GM21367 (cell line): ENCODE measurements around the gene DPH7.
"Not testable (repeated sequence)": the region's sequence is repeated elsewhere in the genome, so short reads cannot be mapped to it uniquely, and the experiment has no call there.

Source experiments
- ATAC-seq: cut with Tn5 transposase; IDR thresholded peaks from one replicate; pipeline ENCODE4 v1.9.1; 2021; ENCODE audit not compliant: unreplicated experiment

Gene DPH7

DNA sequence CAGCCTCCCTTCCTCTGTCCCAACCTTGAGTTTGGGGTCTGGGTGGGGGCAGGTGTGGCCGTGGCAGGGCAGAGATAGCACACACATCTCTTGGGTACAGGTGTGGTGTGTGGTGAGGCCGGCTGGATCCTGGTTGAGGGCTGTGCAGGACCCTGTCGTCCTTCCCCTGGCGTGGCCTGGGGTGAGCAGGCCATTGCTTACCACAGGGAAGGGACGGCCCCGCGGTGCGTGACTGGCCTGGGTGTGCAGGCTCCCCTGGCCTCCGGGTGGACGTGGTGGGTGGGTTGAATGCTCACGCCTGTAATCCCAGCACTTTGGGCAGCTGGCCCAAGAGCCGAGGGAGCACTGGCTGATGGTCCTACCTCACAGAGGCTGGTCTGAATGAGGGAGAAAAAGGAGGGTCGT lies 28.0 kb upstream of the DPH7 start:
- no peak for ATAC-seq

DNA sequence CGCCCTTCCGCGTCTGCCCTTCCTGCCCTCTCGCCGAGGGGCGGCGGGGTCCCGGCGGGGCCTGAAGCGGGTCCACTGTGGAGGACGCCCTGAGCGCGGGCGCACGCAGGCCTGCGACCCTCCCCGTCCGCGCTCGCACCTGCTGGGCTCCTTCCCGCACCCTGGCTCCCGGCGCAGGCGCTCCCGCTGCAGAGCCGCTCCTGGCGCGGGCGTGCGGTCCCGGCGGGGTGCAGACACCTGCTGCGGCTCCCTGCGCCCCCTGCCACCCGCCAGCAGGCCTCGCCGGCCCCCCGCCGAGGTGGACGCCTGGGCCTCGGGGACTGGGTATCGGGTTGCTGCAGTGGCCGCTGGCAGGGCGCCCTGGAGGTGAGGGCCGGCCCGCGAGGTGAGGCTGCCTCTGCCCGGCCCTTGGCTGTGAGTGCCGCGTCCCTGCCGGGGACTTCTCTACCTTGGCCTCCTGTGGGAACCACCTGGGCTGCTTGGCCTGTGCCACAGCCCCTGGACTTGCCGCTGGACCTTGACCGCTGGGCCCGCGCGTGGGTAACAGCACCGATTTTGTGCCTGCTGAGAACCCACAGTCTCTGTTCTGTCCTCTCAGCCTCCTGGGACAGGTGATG lies 27.4 kb upstream of the DPH7 start:
- peak; percentile 9 for ATAC-seq

DNA sequence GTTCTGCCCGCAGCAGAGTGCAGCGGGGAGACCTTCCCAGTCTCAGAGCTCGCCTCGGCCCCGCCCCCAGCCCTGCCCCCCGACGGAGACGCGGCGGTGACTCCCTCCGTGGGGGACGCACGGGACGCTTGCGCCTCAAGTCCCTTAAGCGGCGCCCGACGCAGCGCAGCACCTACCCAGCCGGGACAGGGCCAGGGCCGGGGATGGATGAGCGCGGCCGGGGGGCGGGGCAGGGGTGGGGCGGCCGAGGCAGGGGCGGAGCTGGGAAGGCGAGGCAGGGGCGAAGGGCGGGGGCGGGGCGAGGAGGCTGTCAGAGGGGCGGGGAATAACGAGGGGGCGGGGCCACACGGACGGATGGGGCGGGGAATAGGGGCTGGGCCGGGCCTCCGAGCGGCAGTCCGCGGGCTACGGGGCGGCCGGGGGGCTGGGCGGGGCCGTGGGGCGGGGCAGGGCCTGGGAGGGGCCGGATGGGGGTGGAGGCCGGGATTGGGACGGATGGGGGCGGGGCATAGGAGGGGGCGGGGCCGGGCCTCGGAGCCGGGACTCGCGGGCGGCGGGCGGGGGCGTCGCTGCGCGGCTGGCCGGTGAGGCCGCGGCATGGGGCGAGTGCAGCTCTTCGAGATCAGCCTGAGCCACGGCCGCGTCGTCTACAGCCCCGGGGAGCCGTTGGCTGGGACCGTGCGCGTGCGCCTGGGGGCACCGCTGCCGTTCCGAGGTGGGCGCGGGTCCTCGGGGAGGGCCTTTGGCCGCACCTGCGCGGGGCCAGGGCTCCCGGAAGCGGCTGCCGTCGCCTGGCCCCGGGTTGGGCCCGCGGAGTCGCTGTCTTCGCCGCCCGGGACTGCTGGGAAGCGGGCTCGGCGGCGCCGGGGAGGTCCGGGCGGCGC lies 26.6 kb upstream of the DPH7 start, which contains the start of gene ARRDC1:
ARRDC1 (plus strand) TSS at position 566 of the 884 bp plus-strand sequence; CDS start at position 598, 32 bp downstream.
- ATAC-seq, result peak; percentile 67

DNA sequence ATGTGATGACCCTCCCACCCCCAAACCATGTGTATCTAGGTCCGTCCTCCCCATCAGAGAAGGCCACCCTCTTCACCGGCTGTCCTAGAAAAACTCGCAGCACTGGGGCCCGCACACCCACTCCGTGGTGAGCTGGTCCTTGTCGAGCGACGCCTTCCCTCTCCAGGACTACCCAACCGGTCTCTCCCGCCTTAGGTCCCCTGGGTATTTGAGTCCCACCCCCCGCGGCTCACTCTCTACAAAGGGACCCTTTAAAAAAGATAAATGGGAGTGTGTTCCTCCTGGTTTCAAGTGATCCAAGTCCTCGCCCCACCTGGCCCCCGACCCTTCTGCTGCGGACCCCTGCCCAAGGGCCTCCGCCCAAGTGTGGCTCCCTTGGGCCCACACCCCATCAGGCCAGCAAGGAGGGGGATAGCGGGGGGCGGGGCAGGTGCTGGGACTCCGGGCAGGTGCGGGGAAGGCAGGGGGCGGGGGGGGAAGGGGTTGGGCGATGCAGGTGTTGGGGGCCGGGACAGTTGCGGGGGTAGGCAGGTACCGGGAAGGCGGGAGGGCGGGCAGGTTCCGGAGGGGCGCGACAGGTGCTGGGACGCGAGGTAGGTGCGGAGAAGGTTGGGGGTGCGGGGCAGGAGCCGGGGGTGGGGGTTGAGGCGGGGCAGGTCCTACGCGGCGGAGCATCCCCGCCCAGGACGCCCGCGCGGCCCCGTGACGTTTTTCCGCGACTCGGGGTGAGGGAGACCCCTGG lies 25.8 kb upstream of the DPH7 start:
- no peak for ATAC-seq

DNA sequence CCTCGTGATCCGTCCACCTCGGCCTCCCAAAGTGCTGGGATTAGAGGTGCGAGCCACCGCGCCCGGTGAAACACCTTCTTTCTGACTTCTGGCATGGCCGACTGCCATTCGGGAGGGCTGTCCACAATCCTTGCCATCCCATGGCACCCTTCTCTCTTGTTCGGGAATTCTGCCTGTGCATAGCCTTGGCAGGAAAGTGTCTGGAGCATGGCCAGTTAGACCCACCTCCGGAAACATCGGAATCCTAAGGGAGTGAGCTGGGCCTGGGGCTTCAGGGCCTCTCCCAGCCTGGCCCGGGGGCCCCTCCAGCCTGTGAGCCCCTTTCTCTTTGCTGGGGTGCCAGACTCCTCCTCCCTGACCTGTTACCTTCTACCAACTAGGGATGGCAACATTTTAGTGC lies 25.2 kb upstream of the DPH7 start:
- no peak for ATAC-seq

DNA sequence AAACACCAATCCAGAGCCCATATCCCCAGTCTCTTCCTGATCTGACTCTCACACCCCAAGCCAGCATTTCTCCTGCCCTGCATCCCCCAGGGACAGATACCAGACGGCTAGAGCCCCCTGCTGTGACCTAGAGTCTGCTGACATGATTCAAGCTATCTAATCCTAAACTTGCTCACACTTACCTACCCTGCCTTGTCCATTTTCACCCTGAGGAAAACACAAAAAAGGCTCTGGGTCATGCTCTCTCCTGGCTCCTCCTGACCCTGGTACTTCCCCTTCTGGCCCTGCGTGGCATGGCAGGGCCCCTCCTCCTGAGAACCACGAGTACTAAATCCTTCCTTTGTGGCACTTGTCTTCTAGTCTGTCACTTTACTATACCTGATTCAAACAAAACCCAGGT lies 23.9 kb upstream of the DPH7 start:
- no peak for ATAC-seq

DNA sequence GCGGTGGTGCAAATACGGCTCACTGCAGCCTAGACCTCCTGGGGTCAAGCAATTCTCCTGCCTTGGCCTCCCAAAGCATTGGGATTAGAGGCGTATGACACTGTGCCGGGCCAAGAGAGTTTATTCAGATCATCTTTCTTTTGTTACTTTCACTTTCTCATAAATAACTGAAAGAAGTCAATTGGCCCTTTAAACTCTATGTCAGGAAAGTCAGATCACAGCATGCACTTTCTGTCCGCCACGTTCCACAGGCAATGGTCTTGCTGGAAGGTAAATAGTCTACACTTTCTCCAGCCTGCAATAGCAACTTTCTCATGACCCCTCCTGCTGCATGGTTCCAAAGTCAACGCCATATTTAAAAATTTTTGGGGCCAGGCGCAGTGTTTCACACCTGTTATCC lies 20.2 kb upstream of the DPH7 start:
- no peak for ATAC-seq

DNA sequence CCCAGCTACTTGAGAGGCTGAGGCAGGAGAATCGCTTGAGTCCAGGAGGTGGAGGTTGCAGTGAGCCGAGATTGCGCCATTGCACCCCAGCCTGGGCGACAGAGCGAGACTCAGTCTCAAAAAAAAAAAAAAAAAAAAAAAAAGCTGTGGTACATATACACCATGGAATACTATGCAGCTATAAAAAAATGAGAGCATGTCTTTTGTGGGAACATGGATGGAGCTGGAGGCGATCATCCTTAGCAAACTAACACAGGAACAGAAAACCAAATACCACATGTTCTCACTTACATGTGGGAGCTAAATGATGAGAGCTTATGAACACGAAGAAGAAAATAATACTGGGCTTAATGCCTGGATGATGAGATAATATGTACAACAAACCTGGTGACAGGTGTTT lies 17.9 kb upstream of the DPH7 start:
- not testable (repeated sequence) for ATAC-seq

DNA sequence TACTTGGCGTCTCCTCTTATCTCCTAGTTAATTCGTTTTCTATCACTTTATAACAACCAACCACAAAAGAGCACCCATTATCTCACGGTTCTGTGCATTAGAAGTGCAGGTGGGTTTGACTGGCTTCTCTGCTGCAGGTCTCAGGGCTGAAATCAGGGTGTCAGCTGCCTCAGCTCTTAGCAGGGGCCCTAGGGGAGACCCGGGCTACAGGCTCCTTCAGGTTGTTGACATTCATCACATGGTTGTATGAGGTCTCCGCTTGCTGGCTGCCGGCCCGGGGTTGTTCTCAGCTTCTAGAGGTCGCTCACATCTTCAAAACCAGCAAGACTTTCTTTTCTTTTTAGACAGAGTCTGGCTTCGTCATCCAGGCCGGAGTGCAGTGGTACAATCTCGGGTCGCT lies 14.5 kb upstream of the DPH7 start:
- no peak for ATAC-seq

DNA sequence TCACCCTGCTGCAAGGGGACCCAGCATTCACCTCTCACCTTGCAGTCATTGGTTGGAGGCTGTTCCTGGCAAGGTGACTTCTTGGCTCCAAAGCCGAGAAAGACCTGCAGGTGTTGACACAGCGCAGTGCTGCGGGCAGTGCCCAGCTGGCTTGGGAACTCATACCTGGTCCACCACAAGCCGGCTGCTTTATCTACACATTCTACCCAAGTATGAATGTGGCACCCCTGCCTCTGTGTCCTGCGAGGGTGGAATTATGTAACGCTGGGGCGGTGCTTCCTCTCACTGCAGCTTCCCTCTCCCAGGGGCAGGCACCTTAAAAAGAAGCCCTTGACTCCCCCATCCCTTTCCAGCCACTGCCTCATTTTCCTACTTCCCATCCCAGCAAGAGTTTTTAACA lies 14.0 kb upstream of the DPH7 start:
- ATAC-seq, result no peak

DNA sequence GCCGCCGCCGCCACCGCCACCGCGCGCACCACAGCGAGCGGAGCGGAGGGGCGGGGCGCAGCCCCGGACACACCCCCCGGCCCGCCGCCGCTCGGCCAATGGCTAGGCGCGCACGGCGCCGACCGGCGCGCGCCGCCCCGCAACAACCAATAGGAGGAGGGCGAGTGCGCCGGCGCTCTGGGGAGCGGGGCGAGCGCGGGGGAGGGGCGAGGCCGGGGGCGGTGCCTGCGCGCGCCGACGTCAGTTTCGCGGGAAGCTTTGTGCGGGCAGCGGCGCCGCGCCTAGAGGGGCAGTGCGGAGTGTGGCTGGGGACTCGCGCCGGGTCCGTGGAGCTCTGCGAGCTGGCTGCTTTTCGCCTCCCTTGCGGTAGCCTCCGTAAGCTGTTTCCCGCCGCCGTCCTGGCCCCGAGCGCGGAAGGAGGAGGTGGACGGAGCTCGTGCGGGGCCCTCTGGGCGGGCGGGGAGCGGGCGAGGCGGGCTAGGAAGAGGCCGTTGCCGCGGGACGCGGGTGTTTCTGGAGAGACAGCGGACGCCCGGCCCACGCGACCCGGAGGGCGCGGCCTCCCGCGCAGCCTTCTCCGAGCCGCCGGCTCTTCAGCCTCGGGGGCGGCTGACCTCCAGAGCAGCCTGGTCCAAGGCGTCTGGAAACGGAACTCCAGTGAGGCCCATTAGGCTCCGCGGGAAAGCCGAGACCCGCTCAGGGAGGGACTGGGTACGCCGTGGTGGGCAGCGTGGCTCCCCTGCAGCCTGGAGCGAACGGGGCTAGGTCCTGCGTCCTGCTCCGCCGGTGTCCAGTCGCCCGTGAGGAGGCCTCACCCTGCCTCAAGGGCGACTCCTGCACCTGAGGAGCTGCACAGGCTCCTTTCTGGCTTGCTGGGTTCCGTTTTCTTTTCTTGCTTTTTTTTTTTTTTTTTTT lies 12.0 kb upstream of the DPH7 start, which contains the start of gene ZMYND19:
ZMYND19 (minus strand) TSS at position 44 of the 915 bp plus-strand sequence. CDS start 249 bp downstream, outside the sequence.
- ATAC-seq, result peak; percentile 81

DNA sequence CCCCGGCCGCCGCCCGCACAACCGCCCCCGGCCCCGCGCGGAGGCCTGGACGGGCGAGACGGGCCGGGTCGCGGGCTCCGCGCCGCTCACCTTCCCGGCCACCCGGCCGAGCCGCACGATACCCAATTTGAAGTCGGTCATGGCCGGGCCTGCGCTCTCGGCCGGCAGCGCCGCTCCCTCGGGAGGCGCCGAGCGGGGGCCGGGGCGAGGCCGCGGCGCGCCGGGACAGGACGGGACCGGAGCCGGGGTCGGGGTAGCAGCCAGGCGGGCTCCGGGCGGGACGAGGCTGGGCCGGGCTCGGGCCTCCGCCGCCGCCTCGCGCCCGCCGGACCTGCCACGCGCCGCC lies 11.4 kb upstream of the DPH7 start:
- ATAC-seq, result peak; percentile 17

DNA sequence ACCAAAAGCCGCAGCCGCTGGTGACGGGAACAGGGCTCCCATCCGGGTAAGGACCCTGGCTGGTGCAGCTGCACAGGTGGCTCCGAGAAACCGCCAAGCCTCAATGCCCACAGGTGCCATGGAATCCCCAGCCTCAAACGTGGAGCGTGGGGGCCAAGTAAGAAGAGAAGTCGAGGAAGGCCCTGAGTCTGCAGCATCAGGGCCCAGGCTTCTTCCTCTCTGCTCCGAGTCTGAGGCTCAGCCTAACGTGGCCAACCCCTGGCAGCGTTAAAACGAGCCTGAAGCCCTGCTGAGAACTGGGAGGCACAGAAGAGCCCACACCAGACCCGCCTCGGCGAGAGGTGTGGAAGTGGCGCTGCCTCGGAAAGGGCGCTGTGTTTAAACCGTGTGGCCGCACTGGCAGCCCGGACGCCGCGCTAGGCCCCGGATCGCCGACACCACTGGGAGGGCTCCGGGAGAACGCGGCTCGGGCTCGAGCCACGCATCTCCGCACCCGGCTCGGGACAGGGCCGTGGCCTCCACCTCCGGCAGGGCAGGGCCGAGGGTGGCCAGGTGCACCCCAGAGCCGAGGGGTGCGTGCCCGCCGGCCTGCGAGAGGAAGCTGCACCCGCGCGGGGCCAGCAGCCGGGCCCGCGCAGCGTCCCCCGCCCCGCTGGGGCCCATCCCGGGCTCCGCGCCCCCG lies 10.9 kb upstream of the DPH7 start:
- ATAC-seq, result peak; percentile 19

DNA sequence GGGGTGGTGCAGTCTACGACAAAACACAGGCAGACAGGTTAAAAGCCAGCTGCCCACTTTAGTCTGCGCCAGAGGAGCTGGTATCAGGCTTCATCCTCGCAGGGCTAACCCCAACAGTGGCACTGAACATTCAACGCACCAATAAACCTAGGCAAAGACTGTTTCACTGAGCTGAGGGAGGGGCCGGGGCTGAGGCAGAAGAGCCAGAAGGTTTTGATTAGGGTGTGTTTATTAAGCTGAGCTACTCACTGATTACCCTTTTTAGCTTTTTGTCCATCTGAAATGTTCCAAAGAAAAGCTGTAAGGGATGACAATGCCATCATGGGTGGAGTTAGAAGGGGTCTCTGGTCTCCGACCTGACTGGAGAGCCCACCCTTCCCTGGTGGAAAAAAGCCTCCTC lies 10.2 kb upstream of the DPH7 start:
- ATAC-seq, result no peak

DNA sequence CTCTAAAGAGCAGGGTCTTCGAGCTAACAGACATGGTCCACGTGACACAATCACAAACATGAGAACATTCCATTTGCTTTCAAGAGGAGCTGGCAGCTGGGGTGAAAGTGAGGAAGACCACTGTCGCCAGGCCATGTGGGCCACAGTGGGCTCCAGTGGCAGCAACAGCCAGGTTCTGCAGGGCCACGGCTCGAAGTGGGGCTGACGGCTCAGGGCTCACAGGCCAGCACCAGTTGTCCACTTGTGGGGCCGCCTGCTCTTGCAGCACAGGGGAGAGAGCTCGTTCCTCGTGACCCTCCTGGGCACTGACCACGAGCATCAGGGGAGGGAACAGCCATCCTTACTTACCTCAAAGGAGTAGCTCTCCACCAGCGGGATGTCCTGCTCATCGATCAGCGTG lies 9.6 kb upstream of the DPH7 start:
- ATAC-seq, result no peak

DNA sequence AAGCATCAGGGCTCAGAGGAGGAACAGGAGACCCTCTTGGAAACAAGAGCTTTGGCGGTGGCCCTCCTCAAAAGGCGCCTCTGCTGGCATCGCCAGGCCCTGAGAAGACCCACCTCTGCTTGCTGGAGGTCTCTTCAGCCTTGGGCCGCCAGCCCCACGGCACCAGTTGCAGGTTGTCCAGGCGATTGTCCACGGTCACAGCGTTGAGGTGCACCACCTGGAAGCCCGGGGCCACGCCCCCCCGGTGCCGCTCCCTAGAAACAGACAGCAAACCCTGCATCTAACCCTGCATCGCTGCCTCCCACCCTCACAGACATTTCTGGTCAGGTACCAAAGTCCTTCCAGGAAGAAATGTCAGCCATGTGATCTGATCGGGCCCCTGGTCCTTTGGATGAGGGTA lies 8.1 kb upstream of the DPH7 start:
- ATAC-seq, result no peak

DNA sequence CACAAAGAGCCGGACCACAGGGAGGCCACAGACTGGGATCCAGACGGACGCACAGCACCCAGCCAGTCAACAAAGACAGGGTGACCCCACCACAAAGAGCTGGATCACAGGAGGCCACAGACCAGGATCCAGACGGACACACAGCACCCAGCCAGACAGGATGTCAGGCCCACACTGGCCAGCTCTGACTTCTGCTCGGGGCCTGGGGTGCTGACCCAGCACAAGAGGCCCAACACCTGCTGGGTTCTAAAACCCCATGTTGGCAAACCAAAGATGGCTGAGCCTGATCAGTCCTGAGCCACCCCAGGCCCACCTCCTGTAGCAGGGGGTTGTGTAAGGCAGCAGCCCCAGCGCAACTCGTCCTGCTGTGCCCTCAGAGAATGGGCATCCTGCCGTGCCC lies 5.2 kb upstream of the DPH7 start:
- no peak for ATAC-seq

DNA sequence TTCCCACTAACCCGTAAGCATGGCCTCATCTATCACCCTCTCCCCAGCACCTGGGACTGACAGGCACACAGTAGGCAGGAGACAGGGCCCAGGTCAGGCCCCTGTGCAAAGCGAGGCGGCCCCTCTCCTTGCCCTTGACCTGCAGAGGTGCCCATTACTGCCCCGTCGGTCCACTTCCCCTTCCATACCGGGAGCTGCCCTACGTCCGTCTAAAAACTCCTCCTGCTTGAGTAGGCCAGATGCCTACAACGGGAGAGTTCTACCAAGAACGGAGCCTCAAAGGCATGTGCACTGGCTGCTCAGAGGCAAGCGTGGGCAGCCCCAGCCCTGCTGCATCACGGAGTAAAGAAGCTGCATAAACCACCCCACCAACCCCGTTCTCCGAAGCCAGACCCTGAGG lies 4.6 kb upstream of the DPH7 start:
- no peak for ATAC-seq

DNA sequence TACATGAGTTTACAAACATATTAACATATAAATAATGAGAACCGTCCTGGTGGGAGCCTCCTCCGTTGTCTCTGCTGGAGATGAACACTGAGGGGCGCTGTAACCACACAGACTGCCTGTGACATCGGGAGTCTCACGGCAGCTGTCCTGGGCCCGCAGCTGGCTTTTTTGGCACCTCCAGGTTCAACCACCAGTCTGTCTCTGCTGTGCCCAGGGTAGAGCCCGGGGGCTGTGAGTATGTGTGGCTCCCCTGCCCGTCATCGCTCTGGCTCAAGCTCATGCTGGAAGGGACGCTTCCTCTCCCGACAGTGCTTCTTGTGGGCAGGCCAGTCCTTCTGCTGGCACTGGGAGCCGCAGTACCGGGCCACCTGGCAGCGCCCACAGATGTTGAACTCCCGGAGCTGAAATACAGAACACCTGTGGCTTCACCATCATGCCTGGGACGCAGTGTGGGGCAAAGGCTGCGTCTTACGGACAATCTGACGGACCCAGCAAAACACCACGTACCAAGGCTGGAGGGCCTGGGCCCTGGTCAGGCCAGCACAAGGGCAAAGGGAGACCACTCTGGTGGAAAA lies 3.6 kb upstream of the DPH7 start:
- ATAC-seq, result no peak
